ENCODE measurements around the gene LRFN2.

DNA sequence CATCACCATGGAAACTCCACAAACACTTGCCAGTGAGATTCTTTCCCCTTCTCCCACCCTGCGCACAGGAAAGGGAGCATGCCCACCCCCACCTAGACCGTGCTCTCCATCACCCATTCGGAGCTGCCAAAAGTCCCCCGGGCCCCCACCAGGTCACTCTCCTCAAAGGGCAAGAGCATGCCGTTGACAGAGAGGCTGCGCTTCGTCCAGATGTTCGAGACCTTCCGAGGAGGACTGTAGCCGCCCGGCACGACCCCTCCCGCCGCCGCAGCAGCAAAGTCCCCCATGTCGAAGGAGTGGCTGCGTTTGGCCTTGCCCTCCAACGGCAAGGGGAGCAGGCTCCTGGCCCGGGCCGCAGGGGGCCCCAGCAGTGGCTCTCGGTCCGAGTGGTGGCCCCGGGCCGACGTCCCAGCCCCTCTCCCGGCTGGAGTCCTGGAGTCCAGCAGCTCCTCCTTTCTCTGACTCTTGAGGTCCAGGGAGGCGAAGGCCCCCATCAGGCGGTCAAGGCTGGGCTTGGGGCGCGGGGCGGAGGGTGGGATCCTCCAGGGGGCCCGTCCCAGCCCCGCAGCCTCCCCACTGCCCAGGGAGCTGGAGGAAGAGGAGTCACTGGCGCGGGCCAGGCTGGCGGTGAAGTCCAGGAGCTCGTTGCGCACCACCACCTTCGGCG, 195.2 kb downstream of the LRFN2 start:
- TF ChIP-seq EZH2 (IDR thresholded peaks at IDR 0.05; ENCODE audit: low read depth, unreplicated experiment) (no peak), NANOG (IDR thresholded peaks at IDR 0.05; ENCODE audit: borderline replicate concordance) (no peak)
- TF ChIP-seq, protein P1, sequence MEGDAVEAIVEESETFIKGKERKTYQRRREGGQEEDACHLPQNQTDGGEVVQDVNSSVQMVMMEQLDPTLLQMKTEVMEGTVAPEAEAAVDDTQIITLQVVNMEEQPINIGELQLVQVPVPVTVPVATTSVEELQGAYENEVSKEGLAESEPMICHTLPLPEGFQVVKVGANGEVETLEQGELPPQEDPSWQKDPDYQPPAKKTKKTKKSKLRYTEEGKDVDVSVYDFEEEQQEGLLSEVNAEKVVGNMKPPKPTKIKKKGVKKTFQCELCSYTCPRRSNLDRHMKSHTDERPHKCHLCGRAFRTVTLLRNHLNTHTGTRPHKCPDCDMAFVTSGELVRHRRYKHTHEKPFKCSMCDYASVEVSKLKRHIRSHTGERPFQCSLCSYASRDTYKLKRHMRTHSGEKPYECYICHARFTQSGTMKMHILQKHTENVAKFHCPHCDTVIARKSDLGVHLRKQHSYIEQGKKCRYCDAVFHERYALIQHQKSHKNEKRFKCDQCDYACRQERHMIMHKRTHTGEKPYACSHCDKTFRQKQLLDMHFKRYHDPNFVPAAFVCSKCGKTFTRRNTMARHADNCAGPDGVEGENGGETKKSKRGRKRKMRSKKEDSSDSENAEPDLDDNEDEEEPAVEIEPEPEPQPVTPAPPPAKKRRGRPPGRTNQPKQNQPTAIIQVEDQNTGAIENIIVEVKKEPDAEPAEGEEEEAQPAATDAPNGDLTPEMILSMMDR (conservative IDR thresholded peaks at IDR 0.05; ENCODE audit: low read depth in 2 of 2), result no peak

Data from GM23338 (cell line).